ENCODE data around the gene FSTL3.
A peak's percentile ranks its signal among the peaks of the same experiment; 100 is the strongest.

Gene FSTL3

GRCh38 chr19:657611-658010 lies 18.6 kb upstream of the FSTL3 start:
- Histone ChIP-seq H3K27me3 (ENCODE audit: control insufficient read depth, insufficient read depth, low read length) (no peaks in the 10 kb centered on the region), H3K4me3 (ENCODE audit: low read length) (no peak overlapping the region), H3K4me1 (ENCODE audit: control insufficient read depth, insufficient read depth, low read length) (peaks cover 60% of the 10 kb centered on the region), H3K9me3 (replicated peaks; ENCODE audit: low read length) (no peaks in the 10 kb centered on the region), H3K9ac (ENCODE audit: low read depth, low read length) (no peak overlapping the region), H3K36me3 (ENCODE audit: insufficient read depth, low read length) (peaks cover 31% of the 10 kb centered on the region), H3K4me2 (ENCODE audit: low read length) (no peak overlapping the region)

GRCh38 chr19:658059-658839 lies 17.9 kb upstream of the FSTL3 start:
- Histone ChIP-seq H3K4me2 (ENCODE audit: low read length) (peak overlapping the region; percentile 100), H3K36me3 (ENCODE audit: insufficient read depth, low read length) (peaks cover 25% of the 10 kb centered on the region), H3K4me1 (ENCODE audit: control insufficient read depth, insufficient read depth, low read length) (peaks cover 60% of the 10 kb centered on the region), H3K27me3 (ENCODE audit: control insufficient read depth, insufficient read depth, low read length) (no peaks in the 10 kb centered on the region), H3K9me3 (replicated peaks; ENCODE audit: low read length) (no peaks in the 10 kb centered on the region), H3K4me3 (ENCODE audit: low read length) (peak overlapping the region; percentile 60), H3K9ac (ENCODE audit: low read depth, low read length) (peak overlapping the region; percentile 54)

- no peaks in the 10 kb centered on the region for H3K27me3 ChIP-seq (ENCODE audit: control insufficient read depth, insufficient read depth, low read length)
- no peaks in the 10 kb centered on the region for H3K9me3 ChIP-seq (replicated peaks; ENCODE audit: low read length)
- peak overlapping the region; percentile 60 for H3K4me3 ChIP-seq (ENCODE audit: low read length)
- peak overlapping the region; percentile 54 for H3K9ac ChIP-seq (ENCODE audit: low read depth, low read length)
- peaks cover 16% of the 10 kb centered on the region for H3K36me3 ChIP-seq (ENCODE audit: insufficient read depth, low read length)
- H3K4me2 ChIP-seq (ENCODE audit: low read length): peak overlapping the region; percentile 100
- peaks cover 69% of the 10 kb centered on the region for H3K4me1 ChIP-seq (ENCODE audit: control insufficient read depth, insufficient read depth, low read length)
These were observed 17.0 kb upstream of the FSTL3 start for GRCh38 chr19:658916-659839.

- peaks cover 67% of the 10 kb centered on the region for H3K4me1 ChIP-seq (ENCODE audit: control insufficient read depth, insufficient read depth, low read length)
- H3K4me3 ChIP-seq (ENCODE audit: low read length): peak overlapping the region; percentile 95
- H3K9me3 ChIP-seq (replicated peaks; ENCODE audit: low read length): no peaks in the 10 kb centered on the region
- H3K4me2 ChIP-seq (ENCODE audit: low read length): peak overlapping the region; percentile 100
- peak overlapping the region; percentile 99 for H3K9ac ChIP-seq (ENCODE audit: low read depth, low read length)
- peaks cover 11% of the 10 kb centered on the region for H3K36me3 ChIP-seq (ENCODE audit: insufficient read depth, low read length)
- no peaks in the 10 kb centered on the region for H3K27me3 ChIP-seq (ENCODE audit: control insufficient read depth, insufficient read depth, low read length)
These were observed 15.3 kb upstream of the FSTL3 start for GRCh38 chr19:660793-661426.

GRCh38 chr19:661427-662196 lies 14.6 kb upstream of the FSTL3 start:
- H3K4me2 ChIP-seq (ENCODE audit: low read length): peak overlapping the region; percentile 100
- H3K4me3 ChIP-seq (ENCODE audit: low read length): peak overlapping the region; percentile 95
- no peaks in the 10 kb centered on the region for H3K27me3 ChIP-seq (ENCODE audit: control insufficient read depth, insufficient read depth, low read length)
- peaks cover 64% of the 10 kb centered on the region for H3K4me1 ChIP-seq (ENCODE audit: control insufficient read depth, insufficient read depth, low read length)
- H3K36me3 ChIP-seq (ENCODE audit: insufficient read depth, low read length): peaks cover 9% of the 10 kb centered on the region
- H3K9me3 ChIP-seq (replicated peaks; ENCODE audit: low read length): no peaks in the 10 kb centered on the region
- H3K9ac ChIP-seq (ENCODE audit: low read depth, low read length): peak overlapping the region; percentile 99

- Histone ChIP-seq H3K36me3 (ENCODE audit: insufficient read depth, low read length) (peaks cover 7% of the 10 kb centered on the region), H3K27me3 (ENCODE audit: control insufficient read depth, insufficient read depth, low read length) (no peaks in the 10 kb centered on the region), H3K4me1 (ENCODE audit: control insufficient read depth, insufficient read depth, low read length) (peaks cover 56% of the 10 kb centered on the region), H3K4me3 (ENCODE audit: low read length) (peak overlapping the region; percentile 95), H3K4me2 (ENCODE audit: low read length) (peak overlapping the region; percentile 100), H3K9ac (ENCODE audit: low read depth, low read length) (peak overlapping the region; percentile 99), H3K9me3 (replicated peaks; ENCODE audit: low read length) (no peaks in the 10 kb centered on the region)
These were observed 13.8 kb upstream of the FSTL3 start for GRCh38 chr19:662207-662961.

GRCh38 chr19:662962-663681 lies 13.1 kb upstream of the FSTL3 start, which contains the start of gene RNF126:
Gene RNF126, minus strand, starts transcription at chr19:663214. Its CDS starts 93 bp downstream, at chr19:663121.
- Histone ChIP-seq H3K9ac (ENCODE audit: low read depth, low read length) (peak within 1 kb of the TSS; percentile 99), H3K4me3 (ENCODE audit: low read length) (peak within 1 kb of the TSS; percentile 95), H3K9me3 (replicated peaks; ENCODE audit: low read length) (no peaks in the 10 kb centered on the region), H3K4me2 (ENCODE audit: low read length) (peak within 1 kb of the TSS; percentile 100), H3K4me1 (ENCODE audit: control insufficient read depth, insufficient read depth, low read length) (peaks cover 49% of the 10 kb centered on the region), H3K36me3 (ENCODE audit: insufficient read depth, low read length) (peaks cover 5% of the 10 kb centered on the region), H3K27me3 (ENCODE audit: control insufficient read depth, insufficient read depth, low read length) (no peaks in the 10 kb centered on the region)

- Histone ChIP-seq H3K9ac (ENCODE audit: low read depth, low read length) (peak overlapping the region; percentile 84), H3K4me3 (ENCODE audit: low read length) (peak overlapping the region; percentile 76), H3K4me1 (ENCODE audit: control insufficient read depth, insufficient read depth, low read length) (peaks cover 43% of the 10 kb centered on the region), H3K9me3 (replicated peaks; ENCODE audit: low read length) (no peaks in the 10 kb centered on the region), H3K27me3 (ENCODE audit: control insufficient read depth, insufficient read depth, low read length) (no peaks in the 10 kb centered on the region), H3K36me3 (ENCODE audit: insufficient read depth, low read length) (no peaks in the 10 kb centered on the region), H3K4me2 (ENCODE audit: low read length) (peak overlapping the region; percentile 94)
These were observed 12.5 kb upstream of the FSTL3 start for GRCh38 chr19:663682-664117.

GRCh38 chr19:664913-665443 lies 11.2 kb upstream of the FSTL3 start:
- H3K27me3 ChIP-seq (ENCODE audit: control insufficient read depth, insufficient read depth, low read length): no peaks in the 10 kb centered on the region
- peak overlapping the region; percentile 67 for H3K4me3 ChIP-seq (ENCODE audit: low read length)

More at GRCh38 chr19:664913-665443, 11.2 kb upstream of the FSTL3 start:
- peak overlapping the region; percentile 92 for H3K4me2 ChIP-seq (ENCODE audit: low read length)
- H3K9me3 ChIP-seq (replicated peaks; ENCODE audit: low read length): no peaks in the 10 kb centered on the region
- H3K9ac ChIP-seq (ENCODE audit: low read depth, low read length): no peak overlapping the region
- H3K4me1 ChIP-seq (ENCODE audit: control insufficient read depth, insufficient read depth, low read length): peaks cover 31% of the 10 kb centered on the region
- H3K36me3 ChIP-seq (ENCODE audit: insufficient read depth, low read length): no peaks in the 10 kb centered on the region

Data from skeletal muscle satellite cell (primary cell).